CD4-positive, alpha-beta T cell treated with Interleukin-15 for 1 hour (primary cell): ENCODE data around the gene MTX2.

Experiments
- DNase-seq: peaks from one replicate; pipeline ENCODE4 v3.0.0-alpha.2; 2020

MTX2 gene

GRCh38 chr2:176269319-176270099 lies at the start of gene MTX2:
TSS of gene MTX2 (plus strand) at chr2:176269442. CDS start at chr2:176269630, 188 bp downstream.
- DNase-seq = peak; percentile 57

GRCh38 chr2:176227874-176228273 lies 41.4 kb upstream of the MTX2 start:
- DNase-seq = no peak

- no peak for DNase-seq
Observed at GRCh38 chr2:176234156-176234555, 35.1 kb upstream of the MTX2 start.

- no peak for DNase-seq
Observed at GRCh38 chr2:176234940-176235339, 34.3 kb upstream of the MTX2 start.

- DNase-seq = no peak
Observed at GRCh38 chr2:176237456-176237855, 31.8 kb upstream of the MTX2 start.

- DNase-seq = no peak
Observed at GRCh38 chr2:176239031-176239430, 30.2 kb upstream of the MTX2 start.

- no peak for DNase-seq
Observed at GRCh38 chr2:176240301-176240700, 28.9 kb upstream of the MTX2 start.

- no peak for DNase-seq
Observed at GRCh38 chr2:176242276-176242675, 27.0 kb upstream of the MTX2 start.

- DNase-seq = no peak
Observed at GRCh38 chr2:176246331-176246730, 22.9 kb upstream of the MTX2 start.

GRCh38 chr2:176247859-176248258 lies 21.4 kb upstream of the MTX2 start:
- DNase-seq = no peak

- DNase-seq = no peak
Observed at GRCh38 chr2:176251928-176252327, 17.3 kb upstream of the MTX2 start.

GRCh38 chr2:176260689-176261088 lies 8.6 kb upstream of the MTX2 start:
- DNase-seq = no peak

GRCh38 chr2:176261136-176261535 lies 8.1 kb upstream of the MTX2 start:
- no peak for DNase-seq

- DNase-seq = no peak
Observed at GRCh38 chr2:176268976-176269318, 295 bp upstream of the MTX2 start.

GRCh38 chr2:176270100-176270750 lies 983 bp downstream of the MTX2 start:
- DNase-seq = no peak

- no peak for DNase-seq
Observed at GRCh38 chr2:176272870-176273459, 3.7 kb downstream of the MTX2 start.

- DNase-seq = no peak
Observed at GRCh38 chr2:176278927-176279326, 9.7 kb downstream of the MTX2 start.

- no peak for DNase-seq
Observed at GRCh38 chr2:176280156-176280555, 10.9 kb downstream of the MTX2 start.

GRCh38 chr2:176280867-176281658 lies 11.8 kb downstream of the MTX2 start:
- DNase-seq = no peak

GRCh38 chr2:176283291-176284068 lies 14.2 kb downstream of the MTX2 start:
- DNase-seq = no peak

GRCh38 chr2:176284461-176285049 lies 15.3 kb downstream of the MTX2 start:
- DNase-seq = no peak

- DNase-seq = no peak
Observed at GRCh38 chr2:176285321-176285720, 16.1 kb downstream of the MTX2 start.
